AG04450 (cell line): ENCODE measurements around the gene KYAT1. TPM values are rescaled to one million over a fixed set of nuclear protein-coding genes. Genes with fewer than 3 reads are reported as not detected.

Source experiments
- CTCF ChIA-PET: fragments of 300-600, 350-600 bp; formaldehyde crosslinking; extraction: SDS; loops from one replicate; lab custom pipeline; 2022; ENCODE audit warnings: antibody characterized with exemption, inconsistent platforms; lab: Charles Lee
- POLR2A ChIA-PET: fragments of 350-600 bp; formaldehyde crosslinking; extraction: SDS; loops from one replicate; lab custom pipeline; 2021; ENCODE audit warnings: antibody characterized with exemption, inconsistent platforms; lab: Yijun Ruan, JAX
- DNase-seq: peaks from one replicate; pipeline ENCODE4 v3.0.0-alpha.2; 2011; ENCODE audit warnings: low read depth, low spot score
- H3K27ac ChIP-seq: one replicate; pipeline ENCODE4 v1.5.1; 2012; ENCODE audit warnings: low read depth, low read length, control low read depth
- H3K27me3 ChIP-seq: one replicate; pipeline ENCODE4 v1.6.0; 2012; ENCODE audit warnings: low read length; ENCODE audit not compliant: control insufficient read depth, insufficient read depth
- H3K4me3 ChIP-seq: 2 replicates; pipeline ENCODE4 v1.5.1; 2011; ENCODE audit warnings: mild to moderate bottlenecking, low read depth, low read length, control low read depth
- H3K9me3 ChIP-seq: 2 replicates; pipeline ENCODE4 v1.5.1; 2012; ENCODE audit warnings: low read length; ENCODE audit not compliant: control insufficient read depth, insufficient read depth
- CTCF ChIP-seq: IDR thresholded peaks from 2 replicates; pipeline ENCODE4 v1.5.1; 2011; ENCODE audit warnings: low read depth, low read length, control low read depth, inconsistent platforms
- polyA plus RNA-seq: library from polyadenylated mRNA; depleted of rRNA; stranded (reverse); fragments of >200 nt; gene quantifications from 2 replicates; pipeline ENCODE4 v1.2.3, GENCODE V29; 2011

The KYAT1 gene
- polyA plus RNA-seq, 1 experiment: 5.2 TPM

- CTCF ChIA-PET: interaction anchor here (0.7 to 1.1 kb wide), 2 partner anchors 18 to 93 kb away, joined by 3 to 7 read pairs; partner anchors contain the start of gene ENDOG
- no peak for TF ChIP-seq CTCF
Measured at GRCh38 chr9:128835246-128836210, 46.2 kb downstream of the KYAT1 start.

DNA sequence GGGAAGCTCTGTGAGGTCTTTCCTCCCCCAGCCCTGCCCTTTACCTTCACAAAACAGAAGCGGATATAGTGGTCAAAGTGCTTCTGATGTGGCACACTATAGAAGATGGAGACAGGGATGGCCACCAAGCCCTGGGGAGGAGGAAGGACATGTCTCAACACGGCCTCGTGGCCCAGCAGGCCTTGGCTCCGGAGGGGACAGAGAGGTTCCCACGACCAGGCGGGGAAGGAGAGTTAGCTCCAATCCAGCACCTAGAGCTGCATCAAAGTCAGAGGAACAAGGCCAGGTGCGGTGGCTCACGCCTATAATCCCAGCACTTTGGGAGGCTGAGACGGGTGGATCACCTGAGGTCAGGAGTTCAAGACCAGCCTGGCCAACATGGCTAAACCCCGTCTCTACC, 48.1 kb downstream of the KYAT1 start:
- no peak overlapping the region for H3K4me3 ChIP-seq
- no peak for TF ChIP-seq CTCF
- CTCF ChIA-PET: interaction anchor here (0.7 to 1.2 kb wide), 3 partner anchors 16 to 95 kb away, joined by 3 to 6 read pairs (median 4); partner anchors contain the start of gene ENDOG
- POLR2A ChIA-PET: no interaction called here
- no peak overlapping the region for H3K27ac ChIP-seq
- no peak for DNase-seq
- no peaks in the 10 kb centered on the region; the same call in 1 of the 2 replicates for H3K9me3 ChIP-seq
- no peaks in the 10 kb centered on the region for H3K27me3 ChIP-seq

More at GRCh38 chr9:128835246-128836210, 46.2 kb downstream of the KYAT1 start:
- DNase-seq: no peak
- Histone ChIP-seq H3K27me3 (no peaks in the 10 kb centered on the region), H3K27ac (no peak overlapping the region), H3K9me3 (no peaks in the 10 kb centered on the region; the same call in 1 of the 2 replicates), H3K4me3 (no peak overlapping the region)
- POLR2A ChIA-PET: no interaction called here

DNA sequence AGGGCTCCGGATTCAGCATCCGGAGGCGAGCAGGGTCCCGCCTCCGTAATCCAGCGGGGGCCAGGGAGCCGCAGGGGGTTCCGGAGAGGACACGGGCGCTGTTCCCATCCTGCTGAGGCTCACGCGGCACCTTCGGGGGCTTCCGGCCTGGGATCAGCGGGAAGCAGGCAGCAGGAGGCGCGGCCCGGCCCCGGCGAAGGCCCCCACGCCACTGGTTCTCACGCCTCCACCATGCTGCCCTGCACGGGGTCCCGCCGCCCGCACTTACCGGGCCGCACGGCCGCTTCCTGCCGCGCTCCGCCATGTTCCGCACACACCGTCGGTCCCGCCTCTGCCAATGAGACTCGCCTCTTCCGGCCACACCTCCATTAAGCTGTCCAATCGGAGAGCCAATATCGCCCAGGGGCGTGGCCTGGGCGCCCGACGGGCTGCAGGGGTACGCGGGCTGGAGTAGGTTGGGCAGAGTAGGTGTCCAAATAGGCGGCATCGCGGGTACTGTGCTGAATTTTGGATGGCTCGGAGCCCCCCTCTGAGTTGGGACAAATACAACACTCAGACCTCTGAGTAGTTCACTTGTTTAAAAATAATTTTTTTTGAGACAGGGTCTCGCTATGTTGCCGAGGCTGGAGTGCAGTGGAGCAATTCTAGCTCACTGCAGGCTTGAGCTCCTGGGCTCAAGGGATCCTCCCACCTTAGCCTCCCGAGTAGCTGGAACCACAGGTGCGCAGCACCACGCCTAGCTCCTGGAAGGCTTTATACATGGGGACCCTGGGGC, 52.1 kb downstream of the KYAT1 start, which contains the start of gene SPOUT1:
TSS of gene SPOUT1 (minus strand) at position 318 of the 775 bp plus-strand sequence. CDS start at position 304, 14 bp downstream.
- ChIA-PET CTCF (interaction anchor here (0.7 to 3.2 kb wide), 2 partner anchors 11 to 34 kb away, joined by 7 to 39 read pairs; partner anchors contain the start of gene ENDOG), POLR2A (interaction anchor here (0.6 to 1.4 kb wide), 3 partner anchors 10 to 240 kb away, joined by 3 to 17 read pairs (median 3); partner anchors contain the start of gene ENDOG)
- peak; percentile 59 for DNase-seq
- H3K9me3 ChIP-seq: no peaks in the 10 kb centered on the region; the same call in 1 of the 2 replicates
- peak within 1 kb of the TSS; percentile 70 for H3K27ac ChIP-seq
- no peak for TF ChIP-seq CTCF
- H3K4me3 ChIP-seq: peak within 1 kb of the TSS; percentile 87
- H3K27me3 ChIP-seq: no peaks in the 10 kb centered on the region

- CTCF ChIA-PET: interaction anchor here (3.0 kb wide), 1 partner anchor 10 kb away, joined by 24 read pairs; the partner anchor contains the start of gene ENDOG
- Histone ChIP-seq H3K27ac (peak overlapping the region; percentile 70), H3K9me3 (no peaks in the 10 kb centered on the region; the same call in 1 of the 2 replicates), H3K4me3 (peak overlapping the region; percentile 87), H3K27me3 (no peaks in the 10 kb centered on the region)
- no peak for TF ChIP-seq CTCF
- POLR2A ChIA-PET: interaction anchor here (0.5 to 1.4 kb wide), 4 partner anchors 9 to 190 kb away, joined by 3 to 17 read pairs (median 4); partner anchors contain the start of gene ENDOG
- no peak for DNase-seq
Measured at GRCh38 chr9:128828719-128829452, 52.9 kb downstream of the KYAT1 start.
